SK-N-MC (cell line): Measurements from ENCODE around the gene CLEC10A.

ENCODE experiments used
- EZH2 ChIP-seq: fragments of 200-600 bp; sonication (generic); IDR thresholded peaks from one replicate; pipeline ENCODE4 v1.6.1; 2017; ENCODE audit warnings: antibody characterized with exemption
- FOXP2 ChIP-seq: optimal IDR thresholded peaks from 2 replicates; pipeline ENCODE3; 2011; ENCODE audit warnings: mild to moderate bottlenecking, moderate library complexity; ENCODE audit not compliant: insufficient read depth; ENCODE audit errors: extremely low read length, control extremely low read depth
- POLR2AphosphoS5 ChIP-seq: IDR thresholded peaks from 2 replicates; pipeline ENCODE4 v1.6.1; 2012; ENCODE audit warnings: mild to moderate bottlenecking, low read depth, low read length, borderline replicate concordance

GRCh38 chr17:7043182-7043496 is 36.9 kb downstream of the CLEC10A start:
- no peak for TF ChIP-seq EZH2
- TF ChIP-seq POLR2AphosphoS5 = no peak
- no peak for TF ChIP-seq FOXP2
